HFFc6 (cell line): ENCODE data around the gene ORC3. TPM values are rescaled to one million over a fixed set of nuclear protein-coding genes. Genes with fewer than 3 reads are reported as not detected.
"Not testable (repeated sequence)": the region's sequence is repeated elsewhere in the genome, so short reads cannot be mapped to it uniquely, and the experiment has no call there.

ENCODE experiments used
- DNase-seq: peaks from one replicate; pipeline ENCODE4 v3.0.0-alpha.2; 2018
- H3K27ac Mint-ChIP-seq: 2 replicates; pipeline ENCODE4 v1.8.0; 2020; ENCODE audit warnings: mild to moderate bottlenecking, mixed read lengths
- H3K27me3 Mint-ChIP-seq: 2 replicates; pipeline ENCODE4 v1.8.0; 2021; ENCODE audit warnings: mild to moderate bottlenecking, moderate library complexity, mixed read lengths; ENCODE audit not compliant: insufficient read depth
- H3K36me3 Mint-ChIP-seq: 2 replicates; pipeline ENCODE4 v1.8.0; 2021; ENCODE audit warnings: low read depth, mixed read lengths
- H3K4me1 Mint-ChIP-seq: 2 replicates; pipeline ENCODE4 v1.8.0; 2020; ENCODE audit warnings: low read depth, mixed read lengths
- H3K4me3 Mint-ChIP-seq: 2 replicates; pipeline ENCODE4 v1.8.0; 2020; ENCODE audit warnings: mild to moderate bottlenecking, moderate library complexity, mixed read lengths
- H3K9me3 Mint-ChIP-seq: 2 replicates; pipeline ENCODE4 v1.8.0; 2020; ENCODE audit warnings: mild to moderate bottlenecking, mixed read lengths
- CTCF ChIP-seq: fragments of 200-600 bp; sonication (generic); IDR thresholded peaks from 2 replicates; pipeline ENCODE4 v1.5.0; 2021; ENCODE audit warnings: antibody characterized with exemption, mild to moderate bottlenecking
- total RNA-seq, 6 experiments: library from RNA; stranded (reverse); fragmentation: NEBNext Ultra II Directional; extraction: Animal tissue kit (Norgen Biotek cat#: 25700); gene quantifications; 2 replicates in 1 of 6; 3 replicates in 5 of 6; pipeline ENCODE4 v1.2.3, GENCODE V29; 2021

The ORC3 gene
- total RNA-seq, 6 experiments from 2014 or later, result 26.7 to 35.1 (median 29.7) TPM

- H3K4me3 Mint-ChIP-seq, result no peak overlapping the region; the same call in 1 of the 2 replicates
- DNase-seq, result peak; percentile 45
- peaks cover 14% of the 10 kb centered on the region for H3K36me3 Mint-ChIP-seq
- H3K27ac Mint-ChIP-seq, result peak overlapping the region; percentile 84
- H3K9me3 Mint-ChIP-seq, result peaks cover 7% of the 10 kb centered on the region; the same call in 1 of the 2 replicates
- H3K27me3 Mint-ChIP-seq, result peaks cover 4% of the 10 kb centered on the region; the same call in 1 of the 2 replicates
- peaks cover 56% of the 10 kb centered on the region for H3K4me1 Mint-ChIP-seq
- no peak for TF ChIP-seq CTCF
Measured at GRCh38 chr6:87705070-87705691, 115.2 kb downstream of the ORC3 start.

GRCh38 chr6:87706187-87706966 lies 116.4 kb downstream of the ORC3 start:
- peak overlapping the region; percentile 71 for H3K4me3 Mint-ChIP-seq
- peaks cover 7% of the 10 kb centered on the region; the same call in 1 of the 2 replicates for H3K9me3 Mint-ChIP-seq
- H3K27me3 Mint-ChIP-seq, result peaks cover 2% of the 10 kb centered on the region
- no peak for TF ChIP-seq CTCF
- DNase-seq, result peak; percentile 92
- H3K4me1 Mint-ChIP-seq, result peaks cover 56% of the 10 kb centered on the region
- H3K36me3 Mint-ChIP-seq, result peaks cover 4% of the 10 kb centered on the region; the same call in 1 of the 2 replicates
- peak overlapping the region; percentile 84 for H3K27ac Mint-ChIP-seq

- H3K27me3 Mint-ChIP-seq, H3K9me3 Mint-ChIP-seq, H3K27ac Mint-ChIP-seq, H3K4me3 Mint-ChIP-seq, H3K36me3 Mint-ChIP-seq: not testable (repeated sequence)
- DNase-seq, result peak; percentile 43
- H3K4me1 Mint-ChIP-seq, result peaks cover 54% of the 10 kb centered on the region
Measured at GRCh38 chr6:87708581-87709427, 118.9 kb downstream of the ORC3 start.

GRCh38 chr6:87710090-87710489 lies 120.2 kb downstream of the ORC3 start:
- TF ChIP-seq CTCF, result no peak
- Mint-ChIP-seq H3K27me3 (peaks cover 2% of the 10 kb centered on the region), H3K4me1 (peaks cover 59% of the 10 kb centered on the region), H3K36me3 (peaks cover 4% of the 10 kb centered on the region; the same call in 1 of the 2 replicates), H3K4me3 (no peak overlapping the region), H3K27ac (no peak overlapping the region), H3K9me3 (peaks cover 7% of the 10 kb centered on the region; the same call in 1 of the 2 replicates)
- DNase-seq, result no peak

- not testable (repeated sequence) for H3K4me3 Mint-ChIP-seq, H3K9me3 Mint-ChIP-seq, DNase-seq, H3K36me3 Mint-ChIP-seq, H3K27me3 Mint-ChIP-seq, H3K27ac Mint-ChIP-seq
- H3K4me1 Mint-ChIP-seq, result peaks cover 37% of the 10 kb centered on the region
Measured at GRCh38 chr6:87712713-87713112, 122.8 kb downstream of the ORC3 start.

GRCh38 chr6:87714093-87714842 lies 124.3 kb downstream of the ORC3 start:
- no peaks in the 10 kb centered on the region for H3K9me3 Mint-ChIP-seq
- H3K27ac Mint-ChIP-seq, result peak overlapping the region; percentile 76
- H3K4me1 Mint-ChIP-seq, result peaks cover 30% of the 10 kb centered on the region
- TF ChIP-seq CTCF, result no peak
- H3K4me3 Mint-ChIP-seq, result no peak overlapping the region
- no peaks in the 10 kb centered on the region; the same call in 1 of the 2 replicates for H3K27me3 Mint-ChIP-seq
- H3K36me3 Mint-ChIP-seq, result no peaks in the 10 kb centered on the region
- peak; percentile 74 for DNase-seq
